Lung microvascular endothelial cell (primary cell): ENCODE data around the gene WDR7. TPM values are rescaled to one million over a fixed set of nuclear protein-coding genes. Genes with fewer than 3 reads are reported as not detected.

ENCODE experiments used
- DNase-seq, 2 donors: peaks; one replicate each; pipeline versions ENCODE4 v3.0.0 to v3.0.0-alpha.2; 2010; ENCODE audit warnings: low read depth in 2 of 2
- total RNA-seq: library from RNA; depleted of rRNA; stranded (reverse); fragments of >200 nt; gene quantifications from 2 replicates; pipeline ENCODE4 v1.2.1, GENCODE V29; 2014

The WDR7 gene
- total RNA-seq, 1 donor from 2014 or later = 28.8 TPM

- no peak for DNase-seq
Measured at GRCh38 chr18:57077005-57077765, 426.0 kb downstream of the WDR7 start.

- no peak for DNase-seq
Measured at GRCh38 chr18:57077786-57078552, 426.8 kb downstream of the WDR7 start.

GRCh38 chr18:57078614-57079013 is 427.5 kb downstream of the WDR7 start:
- DNase-seq = no peak

- no peak for DNase-seq
Measured at GRCh38 chr18:57080479-57080878, 429.3 kb downstream of the WDR7 start.

GRCh38 chr18:57081899-57082298 is 430.7 kb downstream of the WDR7 start:
- no peak for DNase-seq

- DNase-seq = no peak
Measured at GRCh38 chr18:57083485-57083884, 432.3 kb downstream of the WDR7 start.

- DNase-seq = no peak
Measured at GRCh38 chr18:57084331-57085271, 433.4 kb downstream of the WDR7 start.

- DNase-seq = no peak
Measured at GRCh38 chr18:57085371-57085770, 434.2 kb downstream of the WDR7 start.

- no peak for DNase-seq
Measured at GRCh38 chr18:57086163-57086562, 435.0 kb downstream of the WDR7 start.

Other genes with a start within 250 kb of the WDR7 start
- 9.2 and 9.9 TPM in 2 replicates for gene TXNL1, start 12.8 kb upstream of the WDR7 start, total RNA-seq